HG02798 (cell line): ENCODE data around the gene LMCD1.

Experiments
- ATAC-seq: cut with Tn5 transposase; IDR thresholded peaks from one replicate; pipeline ENCODE4 v1.9.1; 2021; ENCODE audit warnings: mild to moderate bottlenecking; ENCODE audit not compliant: unreplicated experiment, poor library complexity

The LMCD1 gene

GRCh38 chr3:8482960-8483665, 18.5 kb upstream of the LMCD1 start:
- ATAC-seq: no peak

GRCh38 chr3:8484409-8485140, 17.0 kb upstream of the LMCD1 start:
- ATAC-seq: no peak

- ATAC-seq: no peak
Observed at GRCh38 chr3:8485141-8485870, 16.3 kb upstream of the LMCD1 start.

GRCh38 chr3:8485943-8486342, 15.7 kb upstream of the LMCD1 start:
- ATAC-seq: no peak

- no peak for ATAC-seq
Observed at GRCh38 chr3:8486434-8486833, 15.2 kb upstream of the LMCD1 start.

- no peak for ATAC-seq
Observed at GRCh38 chr3:8486936-8487335, 14.7 kb upstream of the LMCD1 start.

GRCh38 chr3:8488411-8488810, 13.2 kb upstream of the LMCD1 start:
- ATAC-seq: no peak

- ATAC-seq: no peak
Observed at GRCh38 chr3:8488877-8489276, 12.7 kb upstream of the LMCD1 start.

- no peak for ATAC-seq
Observed at GRCh38 chr3:8489278-8489792, 12.3 kb upstream of the LMCD1 start.

- ATAC-seq: no peak
Observed at GRCh38 chr3:8490079-8490552, 11.5 kb upstream of the LMCD1 start.

GRCh38 chr3:8491271-8492144, 10.1 kb upstream of the LMCD1 start:
- no peak for ATAC-seq

- ATAC-seq: no peak
Observed at GRCh38 chr3:8492744-8493511, 8.7 kb upstream of the LMCD1 start.

- no peak for ATAC-seq
Observed at GRCh38 chr3:8493744-8494143, 7.9 kb upstream of the LMCD1 start.

- ATAC-seq: no peak
Observed at GRCh38 chr3:8494327-8494726, 7.3 kb upstream of the LMCD1 start.

- ATAC-seq: no peak
Observed at GRCh38 chr3:8497582-8497981, 4.0 kb upstream of the LMCD1 start.

GRCh38 chr3:8499181-8499611, 2.4 kb upstream of the LMCD1 start:
- ATAC-seq: no peak

GRCh38 chr3:8500319-8500988, 1.2 kb upstream of the LMCD1 start:
- ATAC-seq: no peak

GRCh38 chr3:8500989-8501370, 643 bp upstream of the LMCD1 start:
- no peak for ATAC-seq

- no peak for ATAC-seq
Observed at GRCh38 chr3:8503461-8503860, 1.8 kb downstream of the LMCD1 start.
